Breast epithelium (tissue), 4 donors: ENCODE measurements around the gene GHITM. TPM values are rescaled to one million over a fixed set of nuclear protein-coding genes. Genes with fewer than 3 reads are reported as not detected.
A peak's percentile ranks its signal among the peaks of the same experiment; 100 is the strongest.

Experiments used
- DNase-seq, 2 donors: peaks; one replicate each; pipeline ENCODE4 v3.0.0-alpha.2; 2019; ENCODE audit warnings: low spot score in 2 of 2
- H3K27ac ChIP-seq, 2 donors: fragments of 200-600 bp; sonication (generic) in 1 of 2; one replicate each; pipeline ENCODE4 v1.5.1; 2016 to 2019; ENCODE audit warnings: mild to moderate bottlenecking in 1 of 2
- H3K27me3 ChIP-seq, 2 donors: fragments of 200-600 bp; sonication (generic) in 1 of 2; one replicate each; pipeline versions ENCODE4 v1.5.1 to v1.6.0; 2017 to 2019; ENCODE audit warnings: control low read depth in 1 of 2, mild to moderate bottlenecking in 1 of 2
- H3K36me3 ChIP-seq: fragments of 200-600 bp; one replicate; pipeline ENCODE4 v1.5.1; 2019
- H3K4me1 ChIP-seq, 2 donors: fragments of 200-600 bp; sonication (generic); one replicate each; pipeline ENCODE4 v1.5.1; 2016 to 2019; ENCODE audit warnings: control low read depth in 1 of 2
- H3K4me3 ChIP-seq, 3 donors: fragments of 200-600 bp; sonication (generic); 1 replicate in 2 of 3; 2 replicates in 1 of 3; pipeline ENCODE4 v1.5.1; 2016 to 2019; ENCODE audit warnings: mild to moderate bottlenecking in 3 of 3, moderate library complexity in 2 of 3
- H3K9me3 ChIP-seq, 2 donors: fragments of 200-600 bp; sonication (generic) in 1 of 2; one replicate each; pipeline ENCODE4 v1.5.1; 2016 to 2019; ENCODE audit warnings: control low read depth in 1 of 2
- CTCF ChIP-seq, 3 donors: fragments of 450-650 bp; IDR thresholded peaks; one replicate each; pipeline ENCODE4 v1.5.1; 2016 to 2017; ENCODE audit warnings: antibody characterized with exemption in 3 of 3, mild to moderate bottlenecking in 3 of 3, moderate library complexity in 3 of 3
- POLR2A ChIP-seq: fragments of 450-650 bp; IDR thresholded peaks from one replicate; pipeline ENCODE4 v1.6.1; 2016; ENCODE audit warnings: antibody characterized with exemption, mild to moderate bottlenecking, moderate library complexity
- POLR2AphosphoS5 ChIP-seq, 3 donors: sonication (generic); formaldehyde crosslinking; IDR thresholded peaks; one replicate each; pipeline ENCODE4 v1.6.1; 2017; ENCODE audit warnings: antibody characterized with exemption in 3 of 3
- intact Hi-C: fragments of 100-400 bp; cut with DNase I; formaldehyde crosslinking; loops from one replicate; pipeline ENCODE4 v1.15.1; 2023; ENCODE audit warnings: low total_unique reads
- total RNA-seq, 3 donors: library from RNA; depleted of rRNA; stranded (reverse); fragments of >200 nt; gene quantifications; one replicate each; pipeline ENCODE4 v1.1.0, GENCODE V29; 2016

The GHITM gene
- total RNA-seq, 3 donors from 2014 or later: 118 to 161 (median 133) TPM

- no peak for TF ChIP-seq CTCF (IDR thresholded peaks at IDR 0.05)
- no peak for TF ChIP-seq POLR2A
- TF ChIP-seq POLR2AphosphoS5 (IDR thresholded peaks at IDR 0.05): no peak
- H3K4me3 ChIP-seq: peak overlapping the region; percentile 36 to 70 (median 54)
- no peaks in the 10 kb centered on the region for H3K36me3 ChIP-seq
- H3K27me3 ChIP-seq: peaks cover 6 to 50% of the 10 kb centered on the region in 2 donors
- no peak overlapping the region for H3K27ac ChIP-seq
- no peaks in the 10 kb centered on the region for H3K9me3 ChIP-seq
- H3K4me1 ChIP-seq: peaks cover 0 to 11% of the 10 kb centered on the region in 2 donors
- DNase-seq: no peak
- intact Hi-C loops: no loop called here
These were observed 54.6 kb downstream of the GHITM start for GRCh38 chr10:84193846-84194423.

- TF ChIP-seq CTCF (IDR thresholded peaks at IDR 0.05) (no peak), POLR2AphosphoS5 (IDR thresholded peaks at IDR 0.05) (no peak), POLR2A (no peak)
These were observed 55.2 kb downstream of the GHITM start, which contains the start of gene CDHR1 for GRCh38 chr10:84194424-84195043. Gene CDHR1, plus strand, starts transcription at chr10:84194537. Its CDS starts 224 bp downstream, at chr10:84194761.

GRCh38 chr10:84195044-84195830, 55.9 kb downstream of the GHITM start:
- H3K9me3 ChIP-seq: no peaks in the 10 kb centered on the region
- H3K27ac ChIP-seq: no peak overlapping the region
- peaks cover 6 to 49% of the 10 kb centered on the region in 2 donors for H3K27me3 ChIP-seq
- H3K4me3 ChIP-seq: peak overlapping the region in 2 of 3 donors; percentile 54 to 70
- no peak for DNase-seq
- H3K36me3 ChIP-seq: no peaks in the 10 kb centered on the region
- intact Hi-C loops: no loop called here
- H3K4me1 ChIP-seq: peaks cover 0 to 11% of the 10 kb centered on the region in 2 donors
- TF ChIP-seq POLR2AphosphoS5 (IDR thresholded peaks at IDR 0.05): no peak
- no peak for TF ChIP-seq POLR2A
- TF ChIP-seq CTCF (IDR thresholded peaks at IDR 0.05): no peak

More at GRCh38 chr10:84194424-84195043, 55.2 kb downstream of the GHITM start, which contains the start of gene CDHR1:
- Histone ChIP-seq H3K4me1 (peaks cover 0 to 11% of the 10 kb centered on the region in 2 donors), H3K27me3 (peaks cover 6 to 49% of the 10 kb centered on the region in 2 donors), H3K27ac (no peak within 1 kb of the TSS), H3K4me3 (peak within 1 kb of the TSS; percentile 36 to 70 (median 54)), H3K9me3 (no peaks in the 10 kb centered on the region), H3K36me3 (no peaks in the 10 kb centered on the region)
- DNase-seq: no peak
- intact Hi-C loops: no loop called here

GRCh38 chr10:84196083-84196482, 56.8 kb downstream of the GHITM start:
- TF ChIP-seq CTCF (IDR thresholded peaks at IDR 0.05): no peak
- no peak for TF ChIP-seq POLR2AphosphoS5 (IDR thresholded peaks at IDR 0.05)
- no peak for TF ChIP-seq POLR2A
- H3K9me3 ChIP-seq: no peaks in the 10 kb centered on the region
- intact Hi-C loops: no loop called here
- no peaks in the 10 kb centered on the region for H3K36me3 ChIP-seq
- peaks cover 6 to 49% of the 10 kb centered on the region in 2 donors for H3K27me3 ChIP-seq
- DNase-seq: no peak
- H3K4me1 ChIP-seq: peaks cover 0 to 11% of the 10 kb centered on the region in 2 donors
- H3K27ac ChIP-seq: no peak overlapping the region
- no peak overlapping the region for H3K4me3 ChIP-seq
